HEK293 (cell line): ENCODE data around the gene ATOH7.

ENCODE experiments used
- CTCF ChIA-PET: fragments of 350-600 bp; formaldehyde crosslinking; extraction: SDS; loops from one replicate; lab custom pipeline; 2021; ENCODE audit warnings: antibody characterized with exemption; lab: Yijun Ruan, JAX
- POLR2A ChIA-PET: fragments of 300-600 bp; formaldehyde crosslinking; extraction: SDS; loops from one replicate; lab custom pipeline; 2020; ENCODE audit warnings: antibody characterized with exemption, inconsistent platforms; lab: Yijun Ruan, JAX
- H3K27ac ChIP-seq: fragments of 200-500 bp; sonication (Bioruptor generic); 2 replicates; pipeline ENCODE4 v1.5.1; 2014; ENCODE audit warnings: low read depth, low read length, control low read depth, inconsistent platforms; ENCODE audit errors: extremely low read depth
- H3K36me3 ChIP-seq, 2 experiments: fragments of 200-500 bp in 1 of 2; sonication (Bioruptor generic) in 1 of 2; 1 replicate in 1 of 2; 2 replicates in 1 of 2; pipeline ENCODE4 v1.5.1; 2014 to 2017; ENCODE audit warnings: inconsistent platforms in 2 of 2, low read length in 2 of 2; ENCODE audit not compliant: control insufficient read depth in 2 of 2, insufficient read depth in 1 of 2
- H3K4me1 ChIP-seq: fragments of 200-500 bp; sonication (Bioruptor generic); 2 replicates; pipeline ENCODE4 v1.5.1; 2014; ENCODE audit warnings: mild to moderate bottlenecking, low read length, inconsistent platforms; ENCODE audit not compliant: control insufficient read depth, insufficient read depth
- H3K4me3 ChIP-seq: 2 replicates; pipeline ENCODE4 v1.5.1; 2011; ENCODE audit warnings: low read depth, mild to moderate bottlenecking, control low read depth, low read length, moderate library complexity
- H3K9me3 ChIP-seq: fragments of 200-500 bp; sonication (Bioruptor generic); 2 replicates; pipeline ENCODE4 v1.5.1; 2014; ENCODE audit warnings: low read depth, low read length, inconsistent platforms; ENCODE audit not compliant: control insufficient read depth, insufficient read depth
- BCL11A ChIP-seq: fragments of 450-650 bp; formaldehyde crosslinking; IDR thresholded peaks from 2 replicates; pipeline ENCODE4 v1.5.1; 2016; ENCODE audit warnings: low read depth, missing biosample characterization, missing genetic modification characterization
- ELK4 ChIP-seq: IDR thresholded peaks from 2 replicates; pipeline ENCODE4 v1.6.1; 2011; ENCODE audit warnings: mild to moderate bottlenecking, low read depth, low read length, borderline replicate concordance
- GLIS2 ChIP-seq: fragments of 450-650 bp; formaldehyde crosslinking; IDR thresholded peaks from 2 replicates; pipeline ENCODE4 v1.5.1; 2016; ENCODE audit warnings: missing biosample characterization, missing genetic modification characterization
- PRDM1 ChIP-seq: fragments of 450-650 bp; formaldehyde crosslinking; IDR thresholded peaks from 2 replicates; pipeline ENCODE4; 2016; ENCODE audit warnings: missing biosample characterization, missing genetic modification characterization
- SALL2 ChIP-seq: fragments of 450-650 bp; formaldehyde crosslinking; IDR thresholded peaks from 2 replicates; pipeline ENCODE4 v1.5.0; 2017; ENCODE audit warnings: missing biosample characterization, mild to moderate bottlenecking, missing genetic modification characterization, borderline replicate concordance
- SETDB1 ChIP-seq: IDR thresholded peaks from one replicate; pipeline ENCODE4 v1.6.1; 2017; ENCODE audit warnings: mild to moderate bottlenecking, low read length, moderate library complexity, mixed read lengths; ENCODE audit not compliant: insufficient read length
- TRIM28 ChIP-seq: IDR thresholded peaks from 2 replicates; pipeline ENCODE4 v1.6.1; 2011; ENCODE audit warnings: low read length, control low read depth, borderline replicate concordance
- ZFHX2 ChIP-seq: fragments of 450-650 bp; formaldehyde crosslinking; conservative IDR thresholded peaks from 2 replicates; pipeline ENCODE4 v1.5.1; 2016; ENCODE audit warnings: missing biosample characterization, missing genetic modification characterization
- ZNF146 ChIP-seq: fragments of 450-650 bp; formaldehyde crosslinking; IDR thresholded peaks from 2 replicates; pipeline ENCODE4 v1.5.1; 2016; ENCODE audit warnings: missing biosample characterization, missing genetic modification characterization
- ZNF157 ChIP-seq: fragments of 450-650 bp; formaldehyde crosslinking; IDR thresholded peaks from 2 replicates; pipeline ENCODE4 v1.5.1; 2016; ENCODE audit warnings: missing biosample characterization, missing genetic modification characterization
- ZNF174 ChIP-seq: fragments of 450-650 bp; formaldehyde crosslinking; IDR thresholded peaks from 2 replicates; pipeline ENCODE4 v1.5.0; 2017; ENCODE audit warnings: missing biosample characterization, mild to moderate bottlenecking, missing genetic modification characterization
- ZNF366 ChIP-seq: fragments of 450-650 bp; formaldehyde crosslinking; conservative IDR thresholded peaks from 2 replicates; pipeline ENCODE4 v1.5.1; 2016; ENCODE audit warnings: missing biosample characterization, missing genetic modification characterization
- ZNF391 ChIP-seq: fragments of 450-650 bp; formaldehyde crosslinking; IDR thresholded peaks from 2 replicates; pipeline ENCODE4 v1.5.1; 2016; ENCODE audit warnings: low read depth, missing biosample characterization, missing genetic modification characterization, borderline replicate concordance
- ZNF404 ChIP-seq: fragments of 450-650 bp; formaldehyde crosslinking; IDR thresholded peaks from 2 replicates; pipeline ENCODE4 v1.5.1; 2017; ENCODE audit warnings: missing biosample characterization, missing genetic modification characterization
- ZNF416 ChIP-seq: fragments of 450-650 bp; formaldehyde crosslinking; IDR thresholded peaks from 2 replicates; pipeline ENCODE4 v1.5.1; 2016; ENCODE audit warnings: missing biosample characterization, missing genetic modification characterization
- ZNF423 ChIP-seq: fragments of 450-650 bp; formaldehyde crosslinking; IDR thresholded peaks from 2 replicates; pipeline ENCODE4 v1.5.1; 2016; ENCODE audit warnings: missing biosample characterization, missing genetic modification characterization
- ZNF473 ChIP-seq: fragments of 450-650 bp; formaldehyde crosslinking; IDR thresholded peaks from 2 replicates; pipeline ENCODE4 v1.5.1; 2017; ENCODE audit warnings: missing biosample characterization, missing genetic modification characterization
- ZNF510 ChIP-seq: fragments of 450-650 bp; formaldehyde crosslinking; IDR thresholded peaks from 2 replicates; pipeline ENCODE4 v1.5.1; 2018; ENCODE audit warnings: mild to moderate bottlenecking, missing genetic modification characterization, missing biosample characterization; ENCODE audit not compliant: insufficient replicate concordance
- ZNF529 ChIP-seq: fragments of 450-650 bp; formaldehyde crosslinking; IDR thresholded peaks from 2 replicates; pipeline ENCODE4 v1.5.1; 2017; ENCODE audit warnings: missing genetic modification characterization, missing biosample characterization; ENCODE audit not compliant: insufficient replicate concordance
- ZNF610 ChIP-seq: fragments of 450-650 bp; formaldehyde crosslinking; IDR thresholded peaks from 2 replicates; pipeline ENCODE4 v1.5.1; 2016; ENCODE audit warnings: missing biosample characterization, missing genetic modification characterization, borderline replicate concordance
- ZNF664 ChIP-seq: fragments of 450-650 bp; formaldehyde crosslinking; IDR thresholded peaks from 2 replicates; pipeline ENCODE4 v1.5.1; 2016; ENCODE audit warnings: missing biosample characterization, missing genetic modification characterization
- ZNF677 ChIP-seq: fragments of 450-650 bp; IDR thresholded peaks from 2 replicates; pipeline ENCODE4 v1.5.0; 2018; ENCODE audit warnings: missing biosample characterization, mild to moderate bottlenecking, missing genetic modification characterization, moderate library complexity
- ZNF747 ChIP-seq: fragments of 450-650 bp; formaldehyde crosslinking; IDR thresholded peaks from 2 replicates; pipeline ENCODE4 v1.5.1; 2016; ENCODE audit warnings: missing biosample characterization, missing genetic modification characterization
- ZSCAN18 ChIP-seq: fragments of 450-650 bp; formaldehyde crosslinking; IDR thresholded peaks from 2 replicates; pipeline ENCODE4 v1.5.1; 2016; ENCODE audit warnings: missing biosample characterization, missing genetic modification characterization
- ZSCAN30 ChIP-seq: fragments of 450-650 bp; IDR thresholded peaks from 2 replicates; pipeline ENCODE4 v1.5.1; 2018; ENCODE audit warnings: missing biosample characterization, mild to moderate bottlenecking, missing genetic modification characterization, moderate library complexity
- TF ChIP-seq, protein P1 (sequence below): fragments of 450-650 bp; formaldehyde crosslinking; IDR thresholded peaks from 2 replicates; pipeline ENCODE4; 2016; ENCODE audit warnings: missing biosample characterization, missing genetic modification characterization
- TF ChIP-seq, protein P2 (sequence below): fragments of 450-650 bp; formaldehyde crosslinking; IDR thresholded peaks from 2 replicates; pipeline ENCODE4 v1.5.1; 2016; ENCODE audit warnings: missing biosample characterization, missing genetic modification characterization

The ATOH7 gene

GRCh38 chr10:68231106-68231816, 652 bp downstream of the ATOH7 start (continued):
- TF ChIP-seq ELK4, result no peak
- no peak for TF ChIP-seq ZNF404 (tag by site-specific recombination)
- TF ChIP-seq ZNF146 (tag by site-specific recombination), result no peak
- no peak for TF ChIP-seq ZNF510 (tag by site-specific recombination)
- TF ChIP-seq, protein P1, sequence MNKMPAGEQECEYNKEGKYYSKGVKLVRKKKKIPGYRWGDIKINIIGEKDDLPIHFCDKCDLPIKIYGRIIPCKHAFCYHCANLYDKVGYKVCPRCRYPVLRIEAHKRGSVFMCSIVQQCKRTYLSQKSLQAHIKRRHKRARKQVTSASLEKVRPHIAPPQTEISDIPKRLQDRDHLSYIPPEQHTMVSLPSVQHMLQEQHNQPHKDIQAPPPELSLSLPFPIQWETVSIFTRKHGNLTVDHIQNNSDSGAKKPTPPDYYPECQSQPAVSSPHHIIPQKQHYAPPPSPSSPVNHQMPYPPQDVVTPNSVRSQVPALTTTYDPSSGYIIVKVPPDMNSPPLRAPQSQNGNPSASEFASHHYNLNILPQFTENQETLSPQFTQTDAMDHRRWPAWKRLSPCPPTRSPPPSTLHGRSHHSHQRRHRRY (tag by site-specific recombination), result no peak
- TF ChIP-seq SETDB1, result no peak
- no peak for TF ChIP-seq ZNF416 (tag by site-specific recombination)
- TF ChIP-seq ZSCAN30, result peak; percentile 45; the same call in 1 of the 2 replicates
- TF ChIP-seq ZNF747, result no peak
- TF ChIP-seq, protein P2, sequence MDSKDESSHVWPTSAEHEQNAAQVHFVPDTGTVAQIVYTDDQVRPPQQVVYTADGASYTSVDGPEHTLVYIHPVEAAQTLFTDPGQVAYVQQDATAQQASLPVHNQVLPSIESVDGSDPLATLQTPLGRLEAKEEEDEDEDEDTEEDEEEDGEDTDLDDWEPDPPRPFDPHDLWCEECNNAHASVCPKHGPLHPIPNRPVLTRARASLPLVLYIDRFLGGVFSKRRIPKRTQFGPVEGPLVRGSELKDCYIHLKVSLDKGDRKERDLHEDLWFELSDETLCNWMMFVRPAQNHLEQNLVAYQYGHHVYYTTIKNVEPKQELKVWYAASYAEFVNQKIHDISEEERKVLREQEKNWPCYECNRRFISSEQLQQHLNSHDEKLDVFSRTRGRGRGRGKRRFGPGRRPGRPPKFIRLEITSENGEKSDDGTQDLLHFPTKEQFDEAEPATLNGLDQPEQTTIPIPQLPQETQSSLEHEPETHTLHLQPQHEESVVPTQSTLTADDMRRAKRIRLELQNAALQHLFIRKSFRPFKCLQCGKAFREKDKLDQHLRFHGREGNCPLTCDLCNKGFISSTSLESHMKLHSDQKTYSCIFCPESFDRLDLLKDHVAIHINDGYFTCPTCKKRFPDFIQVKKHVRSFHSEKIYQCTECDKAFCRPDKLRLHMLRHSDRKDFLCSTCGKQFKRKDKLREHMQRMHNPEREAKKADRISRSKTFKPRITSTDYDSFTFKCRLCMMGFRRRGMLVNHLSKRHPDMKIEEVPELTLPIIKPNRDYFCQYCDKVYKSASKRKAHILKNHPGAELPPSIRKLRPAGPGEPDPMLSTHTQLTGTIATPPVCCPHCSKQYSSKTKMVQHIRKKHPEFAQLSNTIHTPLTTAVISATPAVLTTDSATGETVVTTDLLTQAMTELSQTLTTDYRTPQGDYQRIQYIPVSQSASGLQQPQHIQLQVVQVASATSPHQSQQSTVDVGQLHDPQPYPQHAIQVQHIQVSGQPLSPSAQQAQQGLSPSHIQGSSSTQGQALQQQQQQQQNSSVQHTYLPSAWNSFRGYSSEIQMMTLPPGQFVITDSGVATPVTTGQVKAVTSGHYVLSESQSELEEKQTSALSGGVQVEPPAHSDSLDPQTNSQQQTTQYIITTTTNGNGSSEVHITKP (tag by site-specific recombination), result peak; percentile 88
- TF ChIP-seq ZNF677 (tag by site-specific recombination), result no peak
- no peak for TF ChIP-seq BCL11A (tag by site-specific recombination)
- TF ChIP-seq ZNF391 (tag by site-specific recombination), result 0 out of 2 replicates have a peak, but pooled peaks have one; percentile 44
- TF ChIP-seq PRDM1, result no peak
- TF ChIP-seq GLIS2, result peak; percentile 94
- peak; percentile 45; the same call in 1 of the 2 replicates for TF ChIP-seq ZNF423 (tag by site-specific recombination)
- no peak for TF ChIP-seq SALL2 (tag by site-specific recombination)
- TF ChIP-seq ZNF157 (tag by site-specific recombination), result no peak
- peak; percentile 76 for TF ChIP-seq ZFHX2 (tag by site-specific recombination)
- TF ChIP-seq ZNF366, result no peak

DNA sequence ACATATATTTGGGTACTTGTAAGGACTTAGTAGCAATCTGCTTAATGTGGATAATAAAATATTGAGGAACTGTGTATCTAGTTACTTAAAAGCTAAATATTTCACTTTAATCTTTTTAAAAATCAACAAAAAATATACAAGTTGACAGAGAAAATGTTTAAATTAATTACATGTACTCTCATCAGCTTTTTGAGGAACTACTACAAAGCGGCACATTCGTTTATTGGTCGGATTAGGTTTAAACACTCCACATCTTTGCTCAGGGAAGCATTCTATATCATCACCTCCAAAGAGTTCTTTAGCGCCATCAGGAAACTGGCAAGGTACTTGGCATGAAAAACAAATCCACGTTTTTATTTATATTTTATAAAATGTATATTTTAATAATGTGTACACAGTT, 1.6 kb downstream of the ATOH7 start:
- Histone ChIP-seq H3K27ac (no peak overlapping the region), H3K4me1 (peaks cover 3% of the 10 kb centered on the region; the same call in 1 of the 2 replicates), H3K36me3 (no peaks in the 10 kb centered on the region), H3K4me3 (no peak overlapping the region), H3K9me3 (no peaks in the 10 kb centered on the region)
- POLR2A ChIA-PET, result interaction anchor here (0.6 to 2.9 kb wide), 2 partner anchors 102 to 391 kb away, joined by 3 to 11 read pairs; partner anchors contain the start of gene HNRNPH3
- TF ChIP-seq ZNF610 (tag by site-specific recombination), result no peak
- no peak for TF ChIP-seq TRIM28
- TF ChIP-seq PRDM1, result no peak
- TF ChIP-seq ZNF664 (tag by site-specific recombination), result peak; percentile 52; the same call in 1 of the 2 replicates
- TF ChIP-seq ZNF174, result no peak
- no peak for TF ChIP-seq ZSCAN18 (tag by site-specific recombination)
- TF ChIP-seq ZNF529 (tag by site-specific recombination), result no peak
- no peak for TF ChIP-seq ZNF473 (tag by site-specific recombination)
- CTCF ChIA-PET, result interaction anchor here (0.7 to 4.4 kb wide), 5 partner anchors 17 to 392 kb away, joined by 3 to 30 read pairs (median 3); partner anchors contain the start of gene DNAJC12
